ENCODE measurements around the gene NOVA2.

NOVA2 gene

DNA sequence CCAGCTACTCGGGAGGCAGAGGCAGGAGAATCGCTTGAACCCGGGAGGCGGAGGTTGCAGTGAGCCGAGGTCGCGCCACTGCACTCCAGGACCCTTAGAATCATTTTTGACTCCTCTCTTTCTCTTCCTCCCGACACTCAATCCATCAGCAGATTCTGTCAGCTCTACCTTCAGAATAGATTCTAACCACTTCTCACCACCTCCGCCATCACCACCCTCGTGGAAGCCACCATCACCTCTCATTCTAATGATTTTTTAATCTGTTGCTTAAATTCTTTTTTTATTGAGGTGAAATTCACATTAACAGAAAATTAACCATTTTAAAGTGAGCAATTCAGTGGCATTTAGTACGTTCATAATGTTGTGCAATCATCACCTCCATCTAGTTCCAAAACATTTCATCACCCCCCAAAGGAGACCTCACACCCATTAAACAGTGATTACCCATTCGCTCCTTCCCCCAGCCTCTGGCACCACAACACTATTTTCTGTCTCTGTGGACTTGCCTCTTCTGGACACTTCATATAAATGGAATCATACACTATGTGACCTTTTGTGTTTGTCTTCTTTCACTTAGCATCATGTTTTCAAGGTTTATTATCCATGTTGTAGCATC, 16.6 kb upstream of the NOVA2 start:
- no peak for DNase-seq (ENCODE audit: insufficient read length, low spot score)
- TF ChIP-seq POU2F2 (IDR thresholded peaks at IDR 0.05; ENCODE audit: low read depth, low read length) (no peak), TAF1 (IDR thresholded peaks at IDR 0.05; ENCODE audit: low read depth, low read length) (no peak), SPI1 (IDR thresholded peaks at IDR 0.05; ENCODE audit: low read depth, low read length) (no peak), POLR2AphosphoS5 (IDR thresholded peaks at IDR 0.05; ENCODE audit: low read depth, low read length) (no peak), PAX5 (IDR thresholded peaks at IDR 0.05; ENCODE audit: insufficient read depth, low read length, severe bottlenecking) (no peak), POLR2A (IDR thresholded peaks at IDR 0.05; ENCODE audit: low read depth, low read length) (no peak)
- no peak for FAIRE-seq

DNA sequence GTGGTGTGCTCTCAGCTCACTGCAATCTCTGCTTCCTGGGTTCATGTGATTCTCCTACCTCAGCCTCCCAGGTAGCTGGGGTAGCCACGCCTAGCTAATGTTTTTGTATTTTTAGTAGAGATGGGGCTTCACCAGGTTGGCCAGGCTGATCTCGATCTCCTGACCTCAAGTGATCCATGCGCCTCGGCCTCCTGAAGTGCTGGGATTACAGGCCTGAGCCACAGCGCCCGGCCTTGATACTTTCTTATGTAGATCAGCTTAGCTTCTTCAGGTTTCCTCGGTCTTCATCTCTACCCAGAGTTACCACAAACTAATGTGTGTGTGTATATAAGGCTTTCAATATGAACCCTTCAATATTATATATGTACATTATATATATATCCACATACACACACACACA, 11.7 kb upstream of the NOVA2 start:
- no peak for DNase-seq (ENCODE audit: insufficient read length, low spot score)
- FAIRE-seq: no peak
- TF ChIP-seq PAX5 (IDR thresholded peaks at IDR 0.05; ENCODE audit: insufficient read depth, low read length, severe bottlenecking): no peak
- no peak for TF ChIP-seq POU2F2 (IDR thresholded peaks at IDR 0.05; ENCODE audit: low read depth, low read length)
- no peak for TF ChIP-seq TAF1 (IDR thresholded peaks at IDR 0.05; ENCODE audit: low read depth, low read length)
- TF ChIP-seq SPI1 (IDR thresholded peaks at IDR 0.05; ENCODE audit: low read depth, low read length): no peak
- TF ChIP-seq POLR2A (IDR thresholded peaks at IDR 0.05; ENCODE audit: low read depth, low read length): no peak
- no peak for TF ChIP-seq POLR2AphosphoS5 (IDR thresholded peaks at IDR 0.05; ENCODE audit: low read depth, low read length)

- DNase-seq (ENCODE audit: insufficient read length, low spot score): no peak
- no peak for TF ChIP-seq POU2F2 (IDR thresholded peaks at IDR 0.05; ENCODE audit: low read depth, low read length)
- TF ChIP-seq TAF1 (IDR thresholded peaks at IDR 0.05; ENCODE audit: low read depth, low read length): no peak
- no peak for TF ChIP-seq POLR2A (IDR thresholded peaks at IDR 0.05; ENCODE audit: low read depth, low read length)
- no peak for TF ChIP-seq PAX5 (IDR thresholded peaks at IDR 0.05; ENCODE audit: insufficient read depth, low read length, severe bottlenecking)
- TF ChIP-seq SPI1 (IDR thresholded peaks at IDR 0.05; ENCODE audit: low read depth, low read length): no peak
- no peak for TF ChIP-seq POLR2AphosphoS5 (IDR thresholded peaks at IDR 0.05; ENCODE audit: low read depth, low read length)
- no peak for FAIRE-seq
Observed at GRCh38 chr19:45981350-45981749, 7.7 kb upstream of the NOVA2 start.

DNA sequence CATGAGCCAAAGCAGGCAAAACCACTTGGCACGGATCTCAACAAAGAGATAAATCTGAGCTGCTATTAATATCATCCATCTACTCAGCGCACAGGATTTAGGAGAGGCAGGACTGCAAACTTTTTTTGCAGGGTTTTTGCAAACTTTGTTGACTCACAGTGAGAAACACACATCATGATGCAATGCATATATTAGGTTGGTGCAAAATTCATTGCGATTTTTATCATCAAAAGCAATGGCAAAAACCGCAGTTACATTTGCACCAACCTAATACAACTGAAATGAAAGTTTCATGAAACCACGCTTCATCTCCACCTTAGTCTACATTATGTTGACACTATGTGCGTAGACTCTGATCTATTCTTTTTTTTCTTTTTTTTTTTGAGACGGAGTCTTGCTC, 4.5 kb upstream of the NOVA2 start:
- TF ChIP-seq POLR2A (IDR thresholded peaks at IDR 0.05; ENCODE audit: low read depth, low read length) (no peak), POU2F2 (IDR thresholded peaks at IDR 0.05; ENCODE audit: low read depth, low read length) (no peak), TAF1 (IDR thresholded peaks at IDR 0.05; ENCODE audit: low read depth, low read length) (no peak), POLR2AphosphoS5 (IDR thresholded peaks at IDR 0.05; ENCODE audit: low read depth, low read length) (no peak), SPI1 (IDR thresholded peaks at IDR 0.05; ENCODE audit: low read depth, low read length) (no peak), PAX5 (IDR thresholded peaks at IDR 0.05; ENCODE audit: insufficient read depth, low read length, severe bottlenecking) (no peak)
- FAIRE-seq (no peak), DNase-seq (ENCODE audit: insufficient read length, low spot score) (no peak)

DNA sequence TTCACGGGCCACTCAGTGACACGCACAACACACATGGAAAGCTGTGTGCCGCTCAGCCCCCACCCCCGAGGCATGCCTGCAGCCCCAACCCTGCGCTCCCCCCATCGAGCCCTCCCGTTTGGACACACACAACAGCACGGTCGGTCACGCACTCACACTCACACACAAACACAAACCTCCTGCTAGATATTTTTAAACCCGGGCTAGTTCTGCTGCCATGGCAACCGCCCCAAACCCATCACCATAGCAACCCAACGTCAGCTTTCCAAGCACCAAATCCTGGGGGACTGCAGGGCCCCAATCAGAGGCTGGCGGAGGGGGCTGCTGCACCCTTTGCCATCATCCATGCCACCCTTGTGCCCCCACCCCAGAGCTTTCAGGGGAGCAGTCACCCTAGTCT, 2.5 kb upstream of the NOVA2 start:
- no peak for FAIRE-seq
- no peak for DNase-seq (ENCODE audit: insufficient read length, low spot score)
- no peak for TF ChIP-seq TAF1 (IDR thresholded peaks at IDR 0.05; ENCODE audit: low read depth, low read length)
- TF ChIP-seq SPI1 (IDR thresholded peaks at IDR 0.05; ENCODE audit: low read depth, low read length): no peak
- TF ChIP-seq PAX5 (IDR thresholded peaks at IDR 0.05; ENCODE audit: insufficient read depth, low read length, severe bottlenecking): no peak
- TF ChIP-seq POLR2A (IDR thresholded peaks at IDR 0.05; ENCODE audit: low read depth, low read length): no peak
- TF ChIP-seq POU2F2 (IDR thresholded peaks at IDR 0.05; ENCODE audit: low read depth, low read length): no peak
- TF ChIP-seq POLR2AphosphoS5 (IDR thresholded peaks at IDR 0.05; ENCODE audit: low read depth, low read length): no peak

DNA sequence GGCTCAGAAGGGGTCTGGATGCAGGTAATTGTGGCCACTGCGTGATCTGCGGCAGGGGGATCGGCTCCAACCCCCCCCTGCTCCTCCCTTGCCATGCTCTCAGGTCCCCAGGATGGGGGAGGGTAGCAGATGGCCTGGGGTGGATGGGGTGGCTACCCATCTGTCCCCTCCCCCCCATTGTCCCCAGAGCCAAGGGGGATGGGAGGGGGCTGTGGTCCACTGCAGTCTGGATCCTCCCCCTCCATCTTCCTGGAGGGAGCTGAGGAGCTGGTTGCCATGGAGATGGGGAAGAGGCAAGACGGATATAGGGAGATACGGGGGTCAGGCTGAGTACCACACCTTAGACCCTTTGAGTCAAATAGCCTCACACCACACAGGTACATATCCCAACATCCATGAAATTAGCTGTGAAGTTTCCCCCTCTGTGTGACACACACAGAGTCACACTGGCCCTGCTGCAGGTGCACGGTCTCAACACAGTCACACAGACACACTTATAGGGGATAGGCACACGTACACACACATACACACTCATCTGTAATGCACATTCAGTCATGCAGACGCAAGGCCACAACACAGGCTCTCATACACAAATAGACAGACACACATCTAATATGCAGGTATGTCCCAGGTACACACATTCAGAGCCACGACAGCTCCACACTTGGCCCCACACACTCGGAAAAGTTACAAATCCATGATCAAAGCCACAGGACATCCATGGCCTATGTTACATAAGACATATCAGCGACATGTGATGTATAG, 1.8 kb upstream of the NOVA2 start:
- no peak for TF ChIP-seq POU2F2 (IDR thresholded peaks at IDR 0.05; ENCODE audit: low read depth, low read length)
- DNase-seq (ENCODE audit: insufficient read length, low spot score) (no peak), FAIRE-seq (no peak)

DNA sequence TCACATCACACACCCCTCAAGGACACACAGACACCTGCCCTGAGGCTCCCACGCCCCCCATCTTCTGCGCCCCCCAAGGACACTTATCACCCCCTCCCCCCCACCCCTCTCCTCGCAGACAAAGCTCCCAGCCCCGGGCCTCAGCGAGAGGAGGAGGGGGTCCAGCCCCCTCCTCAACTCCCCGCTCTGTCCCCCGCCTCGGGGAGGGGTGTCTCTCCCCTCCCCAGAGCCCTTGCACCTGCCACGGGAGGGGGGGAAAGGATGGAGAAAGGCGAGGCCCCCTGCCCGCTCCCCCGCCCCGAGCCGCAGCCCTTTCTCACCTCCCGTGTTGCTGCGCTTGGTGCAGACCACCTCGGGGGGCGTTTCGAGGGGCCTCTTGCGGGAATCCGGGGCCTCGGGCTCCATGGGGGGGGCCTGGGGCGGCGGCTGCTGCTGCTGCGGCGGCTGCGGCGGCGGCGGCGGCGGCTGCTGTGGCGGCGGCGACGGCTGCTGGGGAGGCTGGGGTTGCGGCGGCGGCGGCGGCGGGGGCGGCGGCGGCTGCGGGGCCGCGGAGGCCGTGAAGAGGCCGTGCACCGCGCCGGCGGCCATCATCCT, 621 bp downstream of the NOVA2 start:
- TF ChIP-seq SPI1 (IDR thresholded peaks at IDR 0.05; ENCODE audit: low read depth, low read length) (no peak), POLR2AphosphoS5 (IDR thresholded peaks at IDR 0.05; ENCODE audit: low read depth, low read length) (no peak), POLR2A (IDR thresholded peaks at IDR 0.05; ENCODE audit: low read depth, low read length) (no peak), POU2F2 (IDR thresholded peaks at IDR 0.05; ENCODE audit: low read depth, low read length) (no peak), TAF1 (IDR thresholded peaks at IDR 0.05; ENCODE audit: low read depth, low read length) (no peak), PAX5 (IDR thresholded peaks at IDR 0.05; ENCODE audit: insufficient read depth, low read length, severe bottlenecking) (no peak)
- no peak for FAIRE-seq
- DNase-seq (ENCODE audit: insufficient read length, low spot score): no peak

DNA sequence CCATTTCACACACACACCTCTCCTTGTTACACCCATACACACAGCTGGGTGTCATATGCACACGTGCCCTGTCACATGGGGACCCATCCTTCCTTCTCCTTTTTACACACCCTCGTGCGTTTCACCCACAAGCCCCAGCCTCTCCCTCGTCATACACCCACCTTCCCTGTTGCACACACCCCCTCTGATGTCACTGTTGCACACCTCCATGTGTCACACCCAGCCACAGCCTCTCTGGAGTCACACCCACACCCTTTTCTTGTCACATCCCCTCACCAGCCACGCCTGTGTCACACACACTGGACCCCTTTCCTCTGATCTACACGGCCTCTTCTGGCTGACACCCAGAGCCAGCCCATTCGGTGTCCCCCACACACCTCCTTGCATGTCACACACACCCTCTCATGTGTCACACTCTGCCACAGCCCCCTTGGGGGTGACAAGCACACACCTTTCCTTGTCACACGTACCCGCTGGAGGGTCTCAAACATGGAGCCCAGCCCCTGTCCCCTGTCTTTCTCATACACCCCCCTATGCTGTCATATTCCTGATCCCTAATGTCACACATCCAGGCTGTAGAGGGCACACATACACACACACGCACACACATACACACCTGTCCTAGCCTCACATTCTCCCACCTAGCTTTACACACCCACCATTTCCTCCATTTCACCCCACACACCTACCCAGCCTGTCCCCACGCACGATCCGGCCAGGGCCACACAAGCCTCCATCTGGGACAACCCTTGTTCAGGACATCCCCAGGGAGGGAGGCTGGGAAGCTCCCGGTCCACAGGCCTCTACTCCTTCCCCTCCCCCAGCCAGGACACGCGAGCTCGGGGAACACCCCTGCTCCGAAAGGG, 1.4 kb downstream of the NOVA2 start:
- DNase-seq (ENCODE audit: insufficient read length, low spot score) (no peak), FAIRE-seq (peak; percentile 54)
- TF ChIP-seq TAF1 (IDR thresholded peaks at IDR 0.05; ENCODE audit: low read depth, low read length) (no peak), POLR2AphosphoS5 (IDR thresholded peaks at IDR 0.05; ENCODE audit: low read depth, low read length) (no peak), POU2F2 (IDR thresholded peaks at IDR 0.05; ENCODE audit: low read depth, low read length) (no peak), SPI1 (IDR thresholded peaks at IDR 0.05; ENCODE audit: low read depth, low read length) (no peak), PAX5 (IDR thresholded peaks at IDR 0.05; ENCODE audit: insufficient read depth, low read length, severe bottlenecking) (no peak), POLR2A (IDR thresholded peaks at IDR 0.05; ENCODE audit: low read depth, low read length) (no peak)
